GM10248 (cell line): ENCODE results near the gene PRDM1.

Experiments used
- CTCF ChIA-PET: fragments of 300-600 bp; sonication (Branson Sonifier 250); formaldehyde crosslinking; extraction: SDS; loops from one replicate; lab custom pipeline; 2021; ENCODE audit warnings: antibody characterized with exemption; lab: Yijun Ruan, JAX
- POLR2A ChIA-PET: fragments of 350-650 bp; sonication (Branson Sonifier 250); formaldehyde crosslinking; extraction: SDS; loops from one replicate; lab custom pipeline; 2020; ENCODE audit warnings: antibody characterized with exemption; lab: Yijun Ruan, JAX
- DNase-seq: peaks from one replicate; pipeline ENCODE4 v3.0.0; 2012; ENCODE audit errors: extremely low spot score
- CTCF ChIP-seq: IDR thresholded peaks from 2 replicates; pipeline ENCODE4 v1.5.1; 2012; ENCODE audit warnings: mild to moderate bottlenecking, low read depth; ENCODE audit errors: extremely low read depth, missing control alignments, control extremely low read depth

Gene PRDM1

GRCh38 chr6:106102034-106102433 lies 15.9 kb downstream of the PRDM1 start:
- ChIA-PET POLR2A (no interaction called here), CTCF (interaction anchor here (1.0 to 2.0 kb wide), 6 partner anchors 9 to 109 kb away, joined by 3 to 8 read pairs (median 6); partner anchors contain the start of gene PRDM1)
- DNase-seq = peak; percentile 73
- TF ChIP-seq CTCF = no peak

- POLR2A ChIA-PET = interaction anchor here (0.7 kb wide), 1 partner anchor 393 kb away, joined by 4 read pairs; no protein-coding TSS in a partner anchor
These were observed 17.0 kb downstream of the PRDM1 start for GRCh38 chr6:106102967-106103727.

GRCh38 chr6:106103728-106104109 lies 17.6 kb downstream of the PRDM1 start:
- DNase-seq = peak; percentile 29
- CTCF ChIA-PET = interaction anchor here (0.6 to 2.1 kb wide), 4 partner anchors 11 to 119 kb away, joined by 3 to 7 read pairs (median 6); no protein-coding TSS in a partner anchor
- TF ChIP-seq CTCF = no peak
- POLR2A ChIA-PET = interaction anchor here (0.7 kb wide), 1 partner anchor 392 kb away, joined by 4 read pairs; no protein-coding TSS in a partner anchor

More at GRCh38 chr6:106102967-106103727, 17.0 kb downstream of the PRDM1 start:
- no peak for DNase-seq
- TF ChIP-seq CTCF = no peak
- CTCF ChIA-PET = interaction anchor here (0.6 to 2.1 kb wide), 9 partner anchors 9 to 120 kb away, joined by 3 to 8 read pairs (median 5); partner anchors contain the start of gene PRDM1

GRCh38 chr6:106104476-106104875 lies 18.3 kb downstream of the PRDM1 start:
- CTCF ChIA-PET = interaction anchor here (2.1 kb wide), 1 partner anchor 119 kb away, joined by 7 read pairs; no protein-coding TSS in a partner anchor
- no peak for DNase-seq
- POLR2A ChIA-PET = no interaction called here
- TF ChIP-seq CTCF = no peak

GRCh38 chr6:106104941-106105340 lies 18.8 kb downstream of the PRDM1 start:
- no peak for TF ChIP-seq CTCF
- no peak for DNase-seq
- POLR2A ChIA-PET = no interaction called here
- CTCF ChIA-PET = interaction anchor here (1.2 to 1.5 kb wide), 2 partner anchors 13 to 673 kb away, joined by 3 to 7 read pairs; no protein-coding TSS in a partner anchor

GRCh38 chr6:106105493-106105892 lies 19.4 kb downstream of the PRDM1 start:
- TF ChIP-seq CTCF = no peak
- POLR2A ChIA-PET = no interaction called here
- CTCF ChIA-PET = interaction anchor here (0.9 to 1.5 kb wide), 3 partner anchors 13 to 674 kb away, joined by 3 to 7 read pairs (median 3); no protein-coding TSS in a partner anchor
- no peak for DNase-seq
